ENCODE measurements around the gene CIDEA.

The CIDEA gene

DNA sequence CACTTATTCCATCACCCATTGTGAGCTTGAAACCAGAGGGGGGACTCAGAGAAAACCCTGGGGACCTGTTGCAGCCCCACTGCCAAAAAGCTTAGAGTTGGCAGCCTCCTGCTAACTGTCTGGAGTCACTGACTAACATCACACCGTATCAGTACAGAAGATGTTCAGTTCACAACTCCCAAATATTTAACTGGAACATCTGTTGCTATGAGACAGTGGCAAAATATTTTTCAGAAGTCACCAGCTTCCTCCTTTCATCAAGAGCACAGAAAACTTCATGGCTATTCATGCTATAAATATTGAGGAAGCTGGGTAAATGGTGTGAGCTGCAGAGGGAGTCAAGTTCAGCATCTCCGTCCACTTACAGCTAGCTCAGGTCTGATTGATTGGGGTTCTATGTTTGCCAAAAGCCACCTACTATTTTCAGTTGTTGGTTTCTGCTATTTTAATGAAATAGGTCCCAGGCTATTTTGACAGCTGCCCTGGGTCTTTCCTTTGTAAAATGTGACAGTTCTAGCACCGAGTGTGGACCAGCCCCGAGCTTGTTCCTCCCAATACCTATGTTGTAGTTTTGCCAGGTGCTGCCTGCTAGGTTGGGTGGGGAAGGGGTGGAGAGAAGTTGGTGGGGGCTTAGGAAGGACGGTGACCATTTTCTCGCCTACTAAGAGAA lies 63.6 kb downstream of the CIDEA start:
- no peak for DNase-seq (ENCODE audit: low read depth in 1 of 2, low spot score in 1 of 2)

DNA sequence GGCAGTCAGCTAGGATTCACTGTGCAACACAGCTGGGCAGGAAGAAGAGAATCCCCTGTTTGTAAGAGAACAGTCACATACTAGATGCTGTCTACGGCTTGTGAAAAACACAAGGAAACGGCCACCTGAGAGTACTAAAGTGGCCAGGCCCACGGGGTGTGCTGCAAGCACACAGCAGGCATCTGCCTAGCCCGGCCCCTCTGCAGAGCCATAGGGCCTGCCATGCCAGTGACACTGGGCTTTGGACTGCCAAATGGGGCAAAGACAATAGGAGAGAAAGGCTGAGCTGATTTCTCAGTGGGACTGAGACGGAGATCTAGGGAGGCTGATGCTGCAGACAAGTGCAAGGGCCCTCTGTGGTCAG lies 64.2 kb downstream of the CIDEA start:
- DNase-seq (ENCODE audit: low read depth in 1 of 2, low spot score in 1 of 2) = no peak

DNA sequence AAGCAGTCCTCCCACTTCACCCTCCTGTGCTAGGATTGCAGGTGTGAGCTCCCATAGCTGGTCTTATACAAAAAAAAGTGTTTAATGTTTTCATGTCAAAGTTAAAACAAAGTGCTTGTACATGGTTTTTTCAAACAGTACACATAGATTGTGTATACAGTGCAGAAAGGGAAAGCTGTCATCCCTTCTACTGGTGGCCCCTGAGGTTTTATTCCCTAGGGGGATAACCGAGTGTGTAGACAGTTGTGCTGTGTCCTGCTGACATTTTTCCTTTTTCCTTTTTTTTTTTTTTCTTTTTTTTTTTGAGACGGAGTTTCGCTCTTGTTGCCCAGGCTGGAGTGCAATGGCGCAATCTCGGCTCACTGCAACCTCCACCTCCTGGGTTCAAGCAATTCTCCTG lies 64.7 kb downstream of the CIDEA start:
- no peak for DNase-seq (ENCODE audit: low read depth in 1 of 2, low spot score in 1 of 2)

DNA sequence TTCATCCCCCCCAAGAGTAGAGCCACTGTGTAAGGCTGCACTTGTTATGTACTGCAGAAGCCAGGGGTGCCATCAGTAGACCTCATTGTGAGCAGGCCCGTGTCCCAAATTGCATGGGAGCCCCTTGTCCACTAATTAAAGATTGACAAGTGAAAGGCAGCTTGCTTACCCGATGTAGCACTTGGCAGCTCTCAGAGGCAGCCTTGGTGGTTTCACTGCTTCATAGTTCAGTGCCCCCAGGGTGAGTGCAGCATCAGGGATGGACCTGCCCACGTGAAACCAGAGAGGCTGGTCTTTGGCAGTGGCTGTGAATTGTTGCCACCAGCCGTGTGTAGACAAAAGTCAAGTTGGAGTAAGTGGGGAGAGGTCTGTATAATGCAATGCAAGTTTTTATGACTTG lies 67.2 kb downstream of the CIDEA start:
- DNase-seq (ENCODE audit: low read depth in 1 of 2, low spot score in 1 of 2) = no peak

DNA sequence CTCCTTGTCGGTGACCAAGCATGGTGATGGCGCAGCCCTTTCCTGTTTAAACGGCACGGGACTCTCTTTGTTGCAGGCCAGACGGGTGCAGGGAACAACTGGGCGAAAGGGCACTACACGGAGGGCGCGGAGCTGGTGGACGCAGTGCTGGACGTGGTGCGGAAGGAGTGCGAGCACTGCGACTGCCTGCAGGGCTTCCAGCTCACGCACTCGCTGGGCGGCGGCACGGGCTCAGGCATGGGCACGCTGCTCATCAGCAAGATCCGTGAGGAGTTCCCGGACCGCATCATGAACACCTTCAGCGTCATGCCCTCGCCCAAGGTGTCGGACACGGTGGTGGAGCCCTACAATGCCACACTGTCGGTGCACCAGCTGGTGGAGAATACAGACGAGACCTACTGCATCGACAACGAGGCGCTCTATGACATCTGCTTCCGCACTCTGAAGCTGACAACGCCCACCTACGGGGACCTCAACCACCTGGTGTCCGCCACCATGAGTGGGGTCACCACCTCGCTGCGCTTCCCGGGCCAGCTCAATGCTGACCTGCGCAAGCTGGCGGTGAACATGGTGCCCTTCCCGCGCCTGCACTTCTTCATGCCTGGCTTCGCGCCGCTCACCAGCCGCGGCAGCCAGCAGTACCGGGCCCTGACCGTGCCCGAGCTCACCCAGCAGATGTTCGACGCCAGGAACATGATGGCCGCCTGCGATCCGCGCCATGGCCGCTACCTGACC lies 71.0 kb downstream of the CIDEA start:
- DNase-seq (ENCODE audit: low read depth in 1 of 2, low spot score in 1 of 2) = no peak

DNA sequence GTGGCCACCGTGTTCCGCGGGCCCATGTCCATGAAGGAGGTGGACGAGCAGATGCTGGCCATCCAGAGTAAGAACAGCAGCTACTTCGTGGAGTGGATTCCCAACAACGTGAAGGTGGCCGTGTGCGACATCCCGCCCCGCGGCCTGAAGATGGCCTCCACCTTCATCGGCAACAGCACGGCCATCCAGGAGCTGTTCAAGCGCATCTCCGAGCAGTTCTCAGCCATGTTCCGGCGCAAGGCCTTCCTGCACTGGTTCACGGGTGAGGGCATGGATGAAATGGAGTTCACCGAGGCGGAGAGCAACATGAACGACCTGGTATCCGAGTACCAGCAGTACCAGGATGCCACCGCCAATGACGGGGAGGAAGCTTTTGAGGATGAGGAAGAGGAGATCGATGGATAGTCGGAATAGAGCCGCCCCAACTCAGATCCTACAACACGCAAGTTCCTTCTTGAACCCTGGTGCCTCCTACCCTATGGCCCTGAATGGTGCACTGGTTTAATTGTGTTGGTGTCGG lies 71.6 kb downstream of the CIDEA start:
- no peak for DNase-seq (ENCODE audit: low read depth in 1 of 2, low spot score in 1 of 2)

DNA sequence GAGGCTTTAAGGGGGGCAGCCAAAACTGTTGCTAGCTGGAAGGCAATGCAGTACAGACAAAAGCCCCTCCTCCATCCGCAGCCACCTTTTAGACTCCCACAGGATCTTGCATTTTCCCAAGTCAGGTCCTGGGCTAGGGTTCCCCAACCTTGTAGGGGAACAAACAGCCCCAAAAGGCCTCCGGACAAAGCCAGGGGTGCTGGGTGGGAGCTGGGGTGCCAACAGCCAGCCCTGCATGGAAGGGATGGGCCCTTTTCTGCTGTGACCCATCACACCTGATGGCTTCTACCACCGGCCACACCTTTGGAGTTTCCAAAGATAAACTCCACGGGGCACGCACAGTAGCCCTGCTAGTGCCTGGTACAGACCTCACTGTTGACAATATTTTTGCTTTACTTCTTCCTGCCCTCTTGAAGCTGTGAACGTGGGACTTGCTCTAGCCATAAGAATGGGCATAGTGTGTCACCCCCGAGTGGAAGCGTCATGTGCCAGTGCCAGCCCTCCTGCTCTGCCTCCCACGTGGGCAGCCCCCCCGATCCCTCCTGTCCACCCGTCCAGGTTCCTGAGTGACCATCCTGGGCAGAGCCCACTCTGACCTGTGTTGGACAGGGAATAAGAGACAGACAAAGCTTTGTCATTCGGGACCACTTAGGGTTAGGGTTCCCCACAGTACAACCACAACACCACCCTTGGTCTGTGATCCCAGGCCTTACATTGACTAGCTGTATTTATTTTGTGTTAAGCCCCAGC lies 72.7 kb downstream of the CIDEA start:
- no peak for DNase-seq (ENCODE audit: low read depth in 1 of 2, low spot score in 1 of 2)

All from stimulated activated CD4-positive, alpha-beta T cell treated with anti-CD3 and anti-CD28 coated beads, Interleukin-15, amount 100 ng/mL, for 1 hour (primary cell).